AG04449 (cell line): ENCODE results near the gene SMYD3.

Experiments used
- CTCF ChIA-PET: fragments of 350-600 bp; formaldehyde crosslinking; extraction: SDS; loops from one replicate; lab custom pipeline; 2021; ENCODE audit warnings: antibody characterized with exemption; lab: Yijun Ruan, JAX
- POLR2A ChIA-PET: fragments of 400-600, 350-600 bp; formaldehyde crosslinking; extraction: SDS; loops from one replicate; lab custom pipeline; 2020; ENCODE audit warnings: antibody characterized with exemption, inconsistent platforms; lab: Yijun Ruan, JAX
- DNase-seq: peaks from one replicate; pipeline ENCODE4 v3.0.0-alpha.2; 2010; ENCODE audit warnings: low read depth, low spot score
- H3K4me3 ChIP-seq: 2 replicates; pipeline ENCODE4 v1.5.1; 2011; ENCODE audit warnings: low read depth, mild to moderate bottlenecking, control low read depth, low read length
- CTCF ChIP-seq: IDR thresholded peaks from one replicate; pipeline ENCODE4 v1.5.1; 2011; ENCODE audit warnings: mild to moderate bottlenecking, moderate library complexity, low read length, control low read depth, inconsistent platforms; ENCODE audit not compliant: insufficient read depth; ENCODE audit errors: missing control alignments

The SMYD3 gene

DNA sequence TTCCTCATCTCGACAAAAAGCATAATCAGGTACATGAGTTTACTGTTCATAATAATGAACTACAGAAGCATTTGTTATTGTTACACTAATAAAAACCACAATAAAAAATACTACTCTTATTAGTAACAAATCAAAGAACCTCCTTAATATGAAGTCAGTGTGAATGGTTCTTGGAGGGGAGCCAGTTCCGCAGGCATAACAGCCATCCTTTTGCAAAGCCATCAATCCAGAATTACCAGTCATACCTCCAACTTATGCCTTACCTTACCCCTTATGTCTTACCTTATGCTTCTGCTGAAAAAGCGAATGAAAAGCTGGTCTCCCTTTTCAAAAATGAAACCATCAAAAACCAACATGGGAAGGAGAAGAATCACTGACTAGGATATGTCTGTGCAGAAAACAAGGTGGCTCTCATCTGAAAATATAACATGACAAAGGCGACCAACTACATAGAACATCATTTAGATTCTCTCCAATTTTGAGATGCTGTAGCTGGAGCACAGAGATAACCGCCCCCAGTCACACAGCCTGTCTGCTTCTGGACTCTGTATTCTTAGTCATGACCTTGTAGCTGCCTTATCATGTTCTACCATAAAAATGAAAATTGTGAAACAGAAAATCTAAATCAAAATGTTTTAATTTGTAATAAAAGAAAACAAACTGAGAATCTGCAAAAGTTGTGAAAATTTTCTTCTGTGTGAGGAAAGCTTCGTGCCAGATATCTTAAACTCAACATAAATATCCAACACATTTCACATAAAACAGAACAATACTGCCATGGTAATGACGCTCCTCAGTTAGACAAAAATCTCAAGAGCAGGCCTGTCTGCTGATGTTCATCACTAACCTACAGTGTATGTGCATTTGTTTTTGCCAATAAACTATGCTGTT lies 438.2 kb downstream of the SMYD3 start:
- no peak for TF ChIP-seq CTCF
- POLR2A ChIA-PET = interaction anchor here (0.6 kb wide), 1 partner anchor 38 kb away, joined by 4 read pairs; no protein-coding TSS in a partner anchor
- CTCF ChIA-PET = interaction anchor here (1.3 kb wide), 1 partner anchor 913 kb away, joined by 4 read pairs; no protein-coding TSS in a partner anchor
- no peak overlapping the region for H3K4me3 ChIP-seq
- no peak for DNase-seq

DNA sequence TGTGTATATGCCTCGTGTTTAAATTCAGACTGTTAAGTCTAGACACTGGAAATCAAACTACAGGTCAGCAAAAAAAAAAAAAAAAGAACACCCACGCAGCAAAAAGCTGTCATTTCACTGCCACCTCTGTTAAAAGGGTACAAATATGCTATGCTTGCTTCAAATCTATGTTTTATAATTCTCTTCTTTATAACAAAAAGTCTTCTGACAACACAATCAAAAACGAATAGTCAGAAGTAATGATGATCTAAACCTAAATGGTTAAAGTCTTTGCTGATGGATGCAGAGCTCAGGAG lies 438.9 kb downstream of the SMYD3 start:
- CTCF ChIA-PET = interaction anchor here (1.3 kb wide), 1 partner anchor 912 kb away, joined by 4 read pairs; no protein-coding TSS in a partner anchor
- POLR2A ChIA-PET = interaction anchor here (0.6 kb wide), 2 partner anchors 39 to 911 kb away, joined by 3 to 4 read pairs; no protein-coding TSS in a partner anchor
- no peak overlapping the region for H3K4me3 ChIP-seq
- no peak for TF ChIP-seq CTCF
- DNase-seq = no peak

GRCh38 chr1:246067432-246068216 lies 439.5 kb downstream of the SMYD3 start:
- no peak overlapping the region; the same call in 1 of the 2 replicates for H3K4me3 ChIP-seq
- TF ChIP-seq CTCF = no peak
- DNase-seq = peak; percentile 10
- CTCF ChIA-PET = interaction anchor here (1.1 to 1.3 kb wide), 2 partner anchors 213 to 911 kb away, joined by 3 to 4 read pairs; no protein-coding TSS in a partner anchor
- POLR2A ChIA-PET = interaction anchor here (0.6 kb wide), 1 partner anchor 910 kb away, joined by 3 read pairs; no protein-coding TSS in a partner anchor

DNA sequence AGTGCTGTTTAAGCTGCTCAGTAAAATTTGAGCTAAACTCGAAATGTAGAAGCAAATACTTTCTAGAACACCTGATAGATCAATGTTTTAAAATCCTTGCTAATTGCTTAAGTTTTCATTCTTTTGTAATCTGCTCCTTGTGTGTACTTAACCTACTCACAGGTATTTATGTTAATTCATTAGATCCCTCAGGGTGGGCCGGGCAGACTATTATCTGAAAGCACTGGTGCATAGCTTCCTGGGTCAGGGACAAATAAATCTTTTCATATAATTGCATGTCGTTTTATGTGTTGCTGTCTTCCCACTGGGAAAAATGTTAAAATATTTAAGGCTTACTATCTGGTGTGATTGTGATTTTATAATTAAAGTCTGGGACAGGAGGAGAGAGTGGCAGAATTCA lies 440.5 kb downstream of the SMYD3 start:
- TF ChIP-seq CTCF = no peak
- no peak overlapping the region for H3K4me3 ChIP-seq
- POLR2A ChIA-PET = no interaction called here
- CTCF ChIA-PET = interaction anchor here (0.8 to 1.1 kb wide), 3 partner anchors 24 to 431 kb away, joined by 3 read pairs; no protein-coding TSS in a partner anchor
- no peak for DNase-seq

- H3K4me3 ChIP-seq = no peak overlapping the region
- ChIA-PET POLR2A (no interaction called here), CTCF (no interaction called here)
- no peak for DNase-seq
- TF ChIP-seq CTCF = no peak
These were observed 441.5 kb downstream of the SMYD3 start for GRCh38 chr1:246065592-246065991.
